Measurements from ENCODE around the gene GLT6D1.

The GLT6D1 gene

DNA sequence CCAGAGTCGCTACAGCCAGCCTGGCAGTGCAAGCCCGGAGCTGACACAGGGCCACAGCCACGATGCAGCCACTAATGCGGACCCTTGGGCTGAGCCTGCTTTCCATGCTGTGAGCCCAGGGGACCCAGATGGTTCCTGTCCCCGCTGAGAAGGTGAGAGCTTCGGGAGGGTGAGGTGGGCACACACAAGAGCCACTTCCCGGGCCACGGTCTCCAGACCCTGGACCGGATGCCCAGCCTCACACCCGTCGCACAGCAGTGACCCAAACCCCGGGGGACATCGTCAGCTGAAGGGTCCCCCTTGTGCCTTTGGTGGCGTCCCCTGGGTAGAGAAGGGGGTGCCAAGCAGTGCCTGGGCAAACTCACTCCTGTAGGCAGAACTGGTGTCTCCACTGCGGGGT, 64.4 kb downstream of the GLT6D1 start:
- Histone ChIP-seq H2AFZ (ENCODE audit: low read depth, low read length) (no peak overlapping the region), H3K27ac (ENCODE audit: low read length) (no peak overlapping the region), H4K20me1 (ENCODE audit: insufficient read depth, low read length) (no peaks in the 10 kb centered on the region), H3K9me3 (ENCODE audit: insufficient read depth, low read length) (no peaks in the 10 kb centered on the region), H3K9ac (ENCODE audit: low read length) (no peak overlapping the region), H3K27me3 (ENCODE audit: low read depth, low read length) (no peaks in the 10 kb centered on the region), H3K4me2 (ENCODE audit: low read length) (no peak overlapping the region), H3K36me3 (replicated peaks; ENCODE audit: low read depth, low read length) (no peaks in the 10 kb centered on the region), H3K4me1 (ENCODE audit: low read length) (no peaks in the 10 kb centered on the region), H3K4me3 (ENCODE audit: low read length) (no peak overlapping the region), H3K79me2 (ENCODE audit: low read length) (no peaks in the 10 kb centered on the region)
- TF ChIP-seq, protein P1, sequence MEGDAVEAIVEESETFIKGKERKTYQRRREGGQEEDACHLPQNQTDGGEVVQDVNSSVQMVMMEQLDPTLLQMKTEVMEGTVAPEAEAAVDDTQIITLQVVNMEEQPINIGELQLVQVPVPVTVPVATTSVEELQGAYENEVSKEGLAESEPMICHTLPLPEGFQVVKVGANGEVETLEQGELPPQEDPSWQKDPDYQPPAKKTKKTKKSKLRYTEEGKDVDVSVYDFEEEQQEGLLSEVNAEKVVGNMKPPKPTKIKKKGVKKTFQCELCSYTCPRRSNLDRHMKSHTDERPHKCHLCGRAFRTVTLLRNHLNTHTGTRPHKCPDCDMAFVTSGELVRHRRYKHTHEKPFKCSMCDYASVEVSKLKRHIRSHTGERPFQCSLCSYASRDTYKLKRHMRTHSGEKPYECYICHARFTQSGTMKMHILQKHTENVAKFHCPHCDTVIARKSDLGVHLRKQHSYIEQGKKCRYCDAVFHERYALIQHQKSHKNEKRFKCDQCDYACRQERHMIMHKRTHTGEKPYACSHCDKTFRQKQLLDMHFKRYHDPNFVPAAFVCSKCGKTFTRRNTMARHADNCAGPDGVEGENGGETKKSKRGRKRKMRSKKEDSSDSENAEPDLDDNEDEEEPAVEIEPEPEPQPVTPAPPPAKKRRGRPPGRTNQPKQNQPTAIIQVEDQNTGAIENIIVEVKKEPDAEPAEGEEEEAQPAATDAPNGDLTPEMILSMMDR (IDR thresholded peaks at IDR 0.05; ENCODE audit: low read depth, low read length) = no peak
- no peak for TF ChIP-seq EZH2phosphoT487 (IDR thresholded peaks at IDR 0.05; ENCODE audit: low read depth)

DNA sequence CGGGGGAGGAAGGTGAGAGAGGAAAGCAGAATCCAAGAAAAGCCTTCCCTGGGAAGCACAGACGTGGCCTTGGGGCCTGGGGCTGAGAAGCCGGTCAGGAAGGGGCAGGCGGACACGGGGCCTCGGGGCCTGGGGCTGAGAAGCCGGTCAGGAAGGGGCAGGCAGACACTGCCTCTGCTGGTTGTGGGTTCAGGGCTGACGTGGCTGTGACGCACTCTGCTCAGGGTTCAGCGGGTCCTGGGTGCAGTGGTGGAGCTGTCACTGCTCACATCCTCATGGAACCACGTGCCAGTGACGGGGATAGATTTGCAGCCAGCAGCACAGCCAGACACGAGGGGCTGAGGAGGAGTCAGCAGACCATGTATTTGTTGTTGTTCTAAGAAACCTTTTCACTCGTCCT, 65.0 kb downstream of the GLT6D1 start:
- no peak overlapping the region for H3K27ac ChIP-seq (ENCODE audit: low read length)
- H3K27me3 ChIP-seq (ENCODE audit: low read depth, low read length) = peaks cover 3% of the 10 kb centered on the region; the same call in 1 of the 2 replicates
- H2AFZ ChIP-seq (ENCODE audit: low read depth, low read length) = no peak overlapping the region
- no peak overlapping the region for H3K9ac ChIP-seq (ENCODE audit: low read length)
- H3K4me3 ChIP-seq (ENCODE audit: low read length) = no peak overlapping the region
- H4K20me1 ChIP-seq (ENCODE audit: insufficient read depth, low read length) = no peaks in the 10 kb centered on the region
- no peak overlapping the region for H3K4me2 ChIP-seq (ENCODE audit: low read length)
- no peaks in the 10 kb centered on the region for H3K9me3 ChIP-seq (ENCODE audit: insufficient read depth, low read length)
- H3K4me1 ChIP-seq (ENCODE audit: low read length) = no peaks in the 10 kb centered on the region
- H3K79me2 ChIP-seq (ENCODE audit: low read length) = no peaks in the 10 kb centered on the region
- TF ChIP-seq, protein P1 (IDR thresholded peaks at IDR 0.05; ENCODE audit: low read depth, low read length) = no peak
- no peak for TF ChIP-seq EZH2phosphoT487 (IDR thresholded peaks at IDR 0.05; ENCODE audit: low read depth)
- no peaks in the 10 kb centered on the region for H3K36me3 ChIP-seq (replicated peaks; ENCODE audit: low read depth, low read length)

Measured in OCI-LY3 (cell line).